Neural cell (in vitro differentiated cells): ENCODE data around the gene PPP1CB. TPM values are rescaled to one million over a fixed set of nuclear protein-coding genes. Genes with fewer than 3 reads are reported as not detected.

ENCODE experiments used
- H2AFZ ChIP-seq: fragments of 200-600, 300-800 bp; sonication (generic), shearing (Covaris generic); 2 replicates; pipeline ENCODE4 v1.6.0; 2014; ENCODE audit warnings: low read depth, mild to moderate bottlenecking, antibody characterized with exemption, low read length, moderate library complexity
- H3F3A ChIP-seq: fragments of 200-600 bp; shearing (Covaris generic); 2 replicates; pipeline ENCODE4 v1.6.1; 2016; ENCODE audit warnings: mild to moderate bottlenecking, moderate library complexity, mixed read lengths, antibody characterized with exemption, low read length; ENCODE audit not compliant: insufficient read depth, poor library complexity, severe bottlenecking
- H3K27ac ChIP-seq: fragments of 200-600, 300-800 bp; sonication (generic), shearing (Covaris generic); 2 replicates; pipeline ENCODE4 v1.5.1; 2014; ENCODE audit warnings: mild to moderate bottlenecking, low read length, moderate library complexity
- H3K27me3 ChIP-seq: fragments of 300-800, 200-600 bp; sonication (generic), shearing (Covaris generic); 2 replicates; pipeline ENCODE4 v1.6.0; 2014; ENCODE audit warnings: mild to moderate bottlenecking, low read depth, low read length, moderate library complexity; ENCODE audit not compliant: insufficient read depth
- H3K36me3 ChIP-seq: fragments of 300-800, 200-600 bp; sonication (generic), shearing (Covaris generic); 2 replicates; pipeline ENCODE4 v1.5.1; 2014; ENCODE audit warnings: mild to moderate bottlenecking, antibody characterized with exemption, low read length, moderate library complexity; ENCODE audit not compliant: insufficient read depth
- H3K4me2 ChIP-seq: fragments of 300-800, 200-600 bp; sonication (generic), shearing (Covaris generic); 2 replicates; pipeline ENCODE4 v1.6.0; 2014; ENCODE audit warnings: mild to moderate bottlenecking, low read length
- H3K4me3 ChIP-seq: fragments of 300-800, 200-600 bp; sonication (generic), shearing (Covaris generic); 2 replicates; pipeline ENCODE4 v1.5.1; 2014; ENCODE audit warnings: mild to moderate bottlenecking, low read length, moderate library complexity
- H3K79me2 ChIP-seq: fragments of 200-600 bp; shearing (Covaris generic); replicated peaks from 2 replicates; pipeline ENCODE4 v1.6.0; 2014; ENCODE audit warnings: mild to moderate bottlenecking, low read length, moderate library complexity; ENCODE audit not compliant: insufficient read depth
- H3K9ac ChIP-seq: fragments of 300-800, 200-600 bp; sonication (generic), shearing (Covaris generic); 2 replicates; pipeline ENCODE4 v1.6.1; 2016; ENCODE audit warnings: mild to moderate bottlenecking, low read length, mixed read lengths
- H3K9me2 ChIP-seq: fragments of 200-600 bp; shearing (Covaris generic); 2 replicates; pipeline ENCODE4 v1.6.1; 2016; ENCODE audit warnings: mild to moderate bottlenecking, low read length, mixed read lengths; ENCODE audit not compliant: insufficient read depth
- H3K9me3 ChIP-seq: fragments of 200-600, 300-800 bp; sonication (generic), shearing (Covaris generic); 2 replicates; pipeline ENCODE4 v1.6.1; 2016; ENCODE audit warnings: mild to moderate bottlenecking, mixed run types, low read length, moderate library complexity, mixed read lengths
- H4K20me1 ChIP-seq: fragments of 200-600 bp; shearing (Covaris generic); 2 replicates; pipeline ENCODE4 v1.6.1; 2016; ENCODE audit warnings: mild to moderate bottlenecking, mixed run types; ENCODE audit not compliant: insufficient read depth
- CTCF ChIP-seq: fragments of 450-650 bp; IDR thresholded peaks from 2 replicates; pipeline ENCODE4 v1.5.1; 2014; ENCODE audit warnings: antibody characterized with exemption, mild to moderate bottlenecking, moderate library complexity; ENCODE audit not compliant: poor library complexity, severe bottlenecking
- EP300 ChIP-seq: fragments of 450-650 bp; conservative IDR thresholded peaks from 2 replicates; pipeline ENCODE4 v1.6.1; 2014; ENCODE audit warnings: antibody characterized with exemption, mild to moderate bottlenecking, moderate library complexity; ENCODE audit not compliant: poor library complexity, severe bottlenecking
- EZH2 ChIP-seq: fragments of 200-600, 300-800 bp; shearing (Covaris generic), sonication (generic); IDR thresholded peaks from 2 replicates; pipeline ENCODE4 v1.6.1; 2014; ENCODE audit warnings: antibody characterized with exemption, low read length, borderline replicate concordance, mild to moderate bottlenecking; ENCODE audit not compliant: insufficient read depth, poor library complexity, severe bottlenecking
- MXI1 ChIP-seq: fragments of 450-650 bp; conservative IDR thresholded peaks from 2 replicates; pipeline ENCODE4 v1.6.1; 2014; ENCODE audit warnings: antibody characterized with exemption, mild to moderate bottlenecking; ENCODE audit not compliant: poor library complexity, severe bottlenecking
- POLR2AphosphoS5 ChIP-seq: IDR thresholded peaks from 2 replicates; pipeline ENCODE4 v1.6.1; 2012
- RAD21 ChIP-seq: fragments of 450-650 bp; conservative IDR thresholded peaks from 2 replicates; pipeline ENCODE4 v1.6.1; 2014; ENCODE audit warnings: antibody characterized with exemption, mild to moderate bottlenecking, moderate library complexity
- REST ChIP-seq: IDR thresholded peaks from 2 replicates; pipeline ENCODE4 v1.6.1; 2012; ENCODE audit warnings: borderline replicate concordance
- SMC3 ChIP-seq: fragments of 450-650 bp; conservative IDR thresholded peaks from 2 replicates; pipeline ENCODE4 v1.6.1; 2014; ENCODE audit warnings: antibody characterized with exemption, mild to moderate bottlenecking, moderate library complexity; ENCODE audit not compliant: poor library complexity
- TAF1 ChIP-seq: IDR thresholded peaks from 2 replicates; pipeline ENCODE4 v1.6.1; 2012; ENCODE audit warnings: low read depth
- polyA plus RNA-seq: library from polyadenylated mRNA; depleted of rRNA; stranded (reverse); fragments of >200 nt; gene quantifications from 2 replicates; pipeline ENCODE4 v1.2.3, GENCODE V29; 2014

Gene PPP1CB
- polyA plus RNA-seq, 1 donor from 2014 or later, result 239 TPM

- peak overlapping the region; percentile 32 for H3K4me3 ChIP-seq
- H3K27ac ChIP-seq, result peak overlapping the region; percentile 36
- no peak overlapping the region for H2AFZ ChIP-seq
- H4K20me1 ChIP-seq, result peaks cover 19% of the 10 kb centered on the region
- peak overlapping the region; percentile 5 for H3K9ac ChIP-seq
- no peaks in the 10 kb centered on the region for H3K36me3 ChIP-seq
- no peaks in the 10 kb centered on the region for H3K9me2 ChIP-seq
- H3K27me3 ChIP-seq, result no peaks in the 10 kb centered on the region
- H3K4me2 ChIP-seq, result peak overlapping the region; percentile 15
- TF ChIP-seq EZH2, result no peak
- TF ChIP-seq TAF1, result no peak
- TF ChIP-seq MXI1, result no peak
- TF ChIP-seq REST, result no peak
- TF ChIP-seq CTCF, result no peak
- no peak for TF ChIP-seq EP300
- TF ChIP-seq POLR2AphosphoS5, result no peak
- no peak for TF ChIP-seq RAD21
- no peak for TF ChIP-seq SMC3
- peaks cover 94% of the 10 kb centered on the region for H3K79me2 ChIP-seq
- H3F3A ChIP-seq, result peaks cover 8% of the 10 kb centered on the region
- H3K9me3 ChIP-seq, result no peaks in the 10 kb centered on the region
These were observed 13.5 kb downstream of the PPP1CB start for GRCh38 chr2:28764909-28765711.

- H2AFZ ChIP-seq, result no peak overlapping the region
- H3K9me2 ChIP-seq, result no peaks in the 10 kb centered on the region
- H3K4me2 ChIP-seq, result no peak overlapping the region
- no peaks in the 10 kb centered on the region for H3K36me3 ChIP-seq
- peaks cover 93% of the 10 kb centered on the region for H3K79me2 ChIP-seq
- peaks cover 8% of the 10 kb centered on the region for H3F3A ChIP-seq
- H3K27ac ChIP-seq, result peak overlapping the region; percentile 36
- TF ChIP-seq EP300 (no peak), SMC3 (no peak), RAD21 (no peak)
- H3K9me3 ChIP-seq, result no peaks in the 10 kb centered on the region
- no peaks in the 10 kb centered on the region for H3K27me3 ChIP-seq
- H3K9ac ChIP-seq, result no peak overlapping the region
- peaks cover 19% of the 10 kb centered on the region for H4K20me1 ChIP-seq
- peak overlapping the region; percentile 6 for H3K4me3 ChIP-seq
These were observed 14.4 kb downstream of the PPP1CB start for GRCh38 chr2:28766070-28766469.
